HCT116 (cell line): ENCODE measurements around the gene MYO10. TPM values are rescaled to one million over a fixed set of nuclear protein-coding genes. Genes with fewer than 3 reads are reported as not detected.

Source experiments
- ATAC-seq: fragments of 200-7000 bp; cut with Tn5 transposase; 2 replicates; pipeline ENCODE4 v1.9.1; 2020; ENCODE audit warnings: mild to moderate bottlenecking, moderate library complexity
- Bru-seq: library from RNA; stranded (reverse); fragments of 400-500 nt; gene quantifications from one replicate; lab custom pipeline; 2021; lab: Mats Ljungman, UMichigan
- BruChase-seq, 2 experiments: library from RNA; stranded (reverse); fragments of 400-500 nt; gene quantifications; one replicate each; lab custom pipeline; 2021; lab: Mats Ljungman, UMichigan
- BruUV-seq: library from RNA; stranded (reverse); fragments of 400-500 nt; replicated peaks from 2 replicates; lab custom pipeline; 2021; lab: Mats Ljungman, UMichigan
- CTCF ChIA-PET: fragments of 300-600 bp; sonication (Branson Sonifier 250); formaldehyde crosslinking; loops from one replicate; lab custom pipeline; 2021; ENCODE audit warnings: antibody characterized with exemption; lab: Charles Lee
- POLR2A ChIA-PET: fragments of 300-600, 350-600 bp; sonication (Branson Sonifier 250); formaldehyde crosslinking; loops from one replicate; lab custom pipeline; 2021; ENCODE audit warnings: antibody characterized with exemption; lab: Charles Lee
- RAD21 ChIA-PET, 2 experiments: fragments of 300-600 bp; sonication (Branson Sonifier 250); formaldehyde crosslinking; loops; one replicate each; lab custom pipeline; 2023; ENCODE audit warnings: low total read pairs in 2 of 2; ENCODE audit not compliant: uncharacterized antibody in 2 of 2, unreplicated experiment in 2 of 2, low non-redundant PET in 1 of 2; lab: Charles Lee
- DNase-seq: peaks from one replicate; pipeline ENCODE4 v3.0.0-alpha.2; 2010; ENCODE audit warnings: low read depth, low spot score
- H2AFZ ChIP-seq: fragments of 200-600 bp; shearing (Covaris generic), sonication (generic); 2 replicates; pipeline ENCODE4 v1.6.1; 2017; ENCODE audit warnings: low read depth, mixed run types, mixed read lengths, antibody characterized with exemption, low read length; ENCODE audit not compliant: poor library complexity, severe bottlenecking
- H3K27ac ChIP-seq: 2 replicates; pipeline ENCODE4 v1.5.1; 2012; ENCODE audit warnings: low read depth, low read length
- H3K27me3 ChIP-seq: fragments of 200-600 bp; sonication (generic); 2 replicates; pipeline ENCODE4 v1.6.1; 2016; ENCODE audit warnings: mixed run types, low read length, mixed read lengths; ENCODE audit not compliant: insufficient read depth
- H3K36me3 ChIP-seq, 2 experiments: fragments of 200-500 bp in 1 of 2; fragments of 200-600 bp in 1 of 2; sonication (Bioruptor generic) in 1 of 2; sonication (generic) in 1 of 2; 2 replicates each; pipeline versions ENCODE4 v1.5.1 to v1.6.1; 2014 to 2016; ENCODE audit warnings: low read length in 2 of 2, inconsistent platforms in 1 of 2, mixed read lengths in 1 of 2, mixed run types in 1 of 2; ENCODE audit not compliant: insufficient read depth in 2 of 2, control insufficient read depth in 1 of 2
- H3K4me1 ChIP-seq, 2 experiments: fragments of 200-600 bp in 1 of 2; sonication (generic) in 1 of 2; 2 replicates each; pipeline versions ENCODE4 v1.5.1 to v1.6.1; 2012 to 2017; ENCODE audit warnings: low read length in 2 of 2, inconsistent platforms in 1 of 2, mild to moderate bottlenecking in 1 of 2, mixed read lengths in 1 of 2, mixed run types in 1 of 2, moderate library complexity in 1 of 2; ENCODE audit not compliant: insufficient read depth in 2 of 2, control insufficient read depth in 1 of 2
- H3K4me2 ChIP-seq: fragments of 200-600 bp; sonication (generic); 2 replicates; pipeline ENCODE4 v1.6.1; 2017; ENCODE audit warnings: mixed run types, low read length, mixed read lengths
- H3K4me3 ChIP-seq, 2 experiments: fragments of 200-600 bp in 1 of 2; sonication (generic) in 1 of 2; replicated peaks in 1 of 2; 2 replicates each; pipeline ENCODE4 v1.5.1; 2011 to 2016; ENCODE audit warnings: low read length in 2 of 2, control low read depth in 1 of 2, low read depth in 1 of 2, mild to moderate bottlenecking in 1 of 2, mixed read lengths in 1 of 2, mixed run types in 1 of 2
- H3K79me2 ChIP-seq: fragments of 200-600 bp; sonication (generic); 2 replicates; pipeline ENCODE4 v1.6.1; 2017; ENCODE audit warnings: mild to moderate bottlenecking, mixed run types, low read length, moderate library complexity, mixed read lengths; ENCODE audit not compliant: insufficient read depth
- H3K9ac ChIP-seq: fragments of 200-600 bp; sonication (generic); 2 replicates; pipeline ENCODE4 v1.6.1; 2016; ENCODE audit warnings: low read length, mixed read lengths
- H3K9me2 ChIP-seq: fragments of 200-600 bp; sonication (generic), shearing (Covaris generic); 2 replicates; pipeline ENCODE4 v1.6.1; 2017; ENCODE audit warnings: mixed run types, mild to moderate bottlenecking, moderate library complexity; ENCODE audit not compliant: insufficient read depth
- H3K9me3 ChIP-seq, 2 experiments: fragments of 200-500 bp in 1 of 2; fragments of 200-600 bp in 1 of 2; sonication (Bioruptor generic) in 1 of 2; sonication (generic) in 1 of 2; 2 replicates each; pipeline ENCODE4 v1.6.1; 2014 to 2017; ENCODE audit warnings: low read length in 2 of 2, mixed read lengths in 2 of 2, inconsistent platforms in 1 of 2, low read depth in 1 of 2, mild to moderate bottlenecking in 1 of 2, mixed run types in 1 of 2, moderate library complexity in 1 of 2; ENCODE audit not compliant: control insufficient read depth in 1 of 2, insufficient read depth in 1 of 2
- H4K20me1 ChIP-seq: fragments of 200-600 bp; sonication (generic), shearing (Covaris generic); 2 replicates; pipeline ENCODE4 v1.6.1; 2017; ENCODE audit warnings: mixed run types, mild to moderate bottlenecking, moderate library complexity; ENCODE audit not compliant: insufficient read depth
- ATF3 ChIP-seq: IDR thresholded peaks from 2 replicates; pipeline ENCODE4 v1.6.1; 2012
- CBX3 ChIP-seq: IDR thresholded peaks from 2 replicates; pipeline ENCODE4 v1.6.1; 2012; ENCODE audit warnings: low read depth
- CEBPB ChIP-seq: IDR thresholded peaks from 2 replicates; pipeline ENCODE4 v1.6.1; 2012; ENCODE audit warnings: low read depth
- CTCF ChIP-seq, 3 experiments: fragments of 200-600 bp in 1 of 3; sonication (generic) in 1 of 3; IDR thresholded peaks in 2 of 3; conservative IDR thresholded peaks in 1 of 3; 2 replicates each; pipeline ENCODE4 v1.5.1; 2012 to 2017; ENCODE audit warnings: low read depth in 2 of 3, low read length in 2 of 3, antibody characterized with exemption in 1 of 3, borderline replicate concordance in 1 of 3, control low read depth in 1 of 3, mild to moderate bottlenecking in 1 of 3, mixed read lengths in 1 of 3, mixed run types in 1 of 3, moderate library complexity in 1 of 3; ENCODE audit not compliant: insufficient read depth in 1 of 3
- EZH2 ChIP-seq: fragments of 200-600 bp; sonication (generic); IDR thresholded peaks from 2 replicates; pipeline ENCODE4 v1.6.1; 2017; ENCODE audit warnings: antibody characterized with exemption, mixed run types
- JUND ChIP-seq: IDR thresholded peaks from 2 replicates; pipeline ENCODE4 v1.6.1; 2012
- MAX ChIP-seq: IDR thresholded peaks from 2 replicates; pipeline ENCODE4 v1.6.1; 2012
- POLR2AphosphoS5 ChIP-seq: IDR thresholded peaks from 2 replicates; pipeline ENCODE4 v1.6.1; 2011; ENCODE audit warnings: mild to moderate bottlenecking, low read depth, low read length, moderate library complexity
- RAD21 ChIP-seq: IDR thresholded peaks from 2 replicates; pipeline ENCODE4 v1.6.1; 2012; ENCODE audit warnings: low read depth, mild to moderate bottlenecking
- REST ChIP-seq: IDR thresholded peaks from 2 replicates; pipeline ENCODE4 v1.6.1; 2012; ENCODE audit warnings: low read depth
- SP1 ChIP-seq: IDR thresholded peaks from 2 replicates; pipeline ENCODE4 v1.6.1; 2012; ENCODE audit warnings: low read depth
- YY1 ChIP-seq: IDR thresholded peaks from 2 replicates; pipeline ENCODE4 v1.6.1; 2011; ENCODE audit warnings: low read length, low read depth, moderate library complexity, mild to moderate bottlenecking; ENCODE audit not compliant: insufficient replicate concordance; ENCODE audit errors: extremely low read depth
- ZBTB33 ChIP-seq: IDR thresholded peaks from 2 replicates; pipeline ENCODE4 v1.6.1; 2011; ENCODE audit warnings: mild to moderate bottlenecking, low read length, moderate library complexity; ENCODE audit not compliant: insufficient replicate concordance; ENCODE audit errors: extremely low read depth
- ZFX ChIP-seq: fragments of 450-650 bp; IDR thresholded peaks from 2 replicates; pipeline ENCODE4 v1.6.1; 2017
- ZNF274 ChIP-seq: fragments of 200-500 bp; sonication (Bioruptor generic); IDR thresholded peaks from 2 replicates; pipeline ENCODE4 v1.6.1; 2014; ENCODE audit warnings: mild to moderate bottlenecking, low read depth, low read length, inconsistent platforms
- intact Hi-C: fragments of 100-400 bp; cut with micrococcal nuclease; formaldehyde crosslinking; loops from 2 replicates; pipeline ENCODE4 v1.10.0; 2022
- long read RNA-seq: library from polyadenylated mRNA; unstranded; transcript quantifications from one replicate; pipeline ENCODE4 v2.0.0, GENCODE V29; 2021; ENCODE audit not compliant: unreplicated experiment
- polyA plus RNA-seq: library from polyadenylated mRNA; unstranded; fragments of >200 nt; gene quantifications from 2 replicates; pipeline ENCODE4 v1.2.1, GENCODE V29; 2012; ENCODE audit warnings: missing spikeins
- total RNA-seq: library from RNA; stranded (reverse); gene quantifications from one replicate; pipeline ENCODE4 v1.2.1, GENCODE V29; 2021; ENCODE audit not compliant: unreplicated experiment

The MYO10 gene
- total RNA-seq (34.9 TPM), Bru-seq, nascent RNA (percentile 76 among the genes with signal in this experiment), BruChase-seq, experiment 1, labeled RNA remaining after a 6-hour chase (percentile 71 among the genes with signal in this experiment), BruChase-seq, experiment 2, labeled RNA remaining after a 2-hour chase (percentile 64 among the genes with signal in this experiment)
- polyA plus RNA-seq, result 18.3 and 19.3 TPM in 2 replicates
- long read RNA-seq, partial matches to known transcripts, result 41 of 53 reads
- long read RNA-seq, other reads (novel, unspliced or antisense), result 12 of 53 reads

- BruUV-seq, result TSS peak; percentile 64
- intact Hi-C loops, result loop anchor here (5.0 kb wide), 2 partner anchors 64 to 196 kb away; no protein-coding TSS in a partner anchor
- H4K20me1 ChIP-seq, result peaks cover 8% of the 10 kb centered on the region; the same call in 1 of the 2 replicates
- no peak for TF ChIP-seq EZH2
- TF ChIP-seq ZBTB33, result no peak
- TF ChIP-seq ZFX, result no peak
- TF ChIP-seq ZNF274, result no peak
- TF ChIP-seq REST, result no peak
- no peak for TF ChIP-seq CTCF (IDR thresholded peaks at IDR 0.05 in 2 of 3, conservative IDR thresholded peaks at IDR 0.05 in 1 of 3; ENCODE audit: borderline replicate concordance in 1 of 3, insufficient read depth in 1 of 3, low read depth in 2 of 3, low read length in 2 of 3)
- TF ChIP-seq POLR2AphosphoS5, result peak; percentile 80
- no peak for TF ChIP-seq ATF3
- no peak for TF ChIP-seq CEBPB
- TF ChIP-seq SP1, result peak; percentile 33; the same call in 1 of the 2 replicates
- TF ChIP-seq RAD21, result no peak
- TF ChIP-seq JUND, result no peak
- TF ChIP-seq MAX, result peak; percentile 49; the same call in 1 of the 2 replicates
- TF ChIP-seq CBX3, result no peak; the same call in 1 of the 2 replicates
- TF ChIP-seq YY1, result no peak
Observed at GRCh38 chr5:16936150-16936988, at the start of gene MYO10. Gene MYO10, minus strand, starts transcription at chr5:16936288. Its CDS starts 480 bp downstream, at chr5:16935808.

More at GRCh38 chr5:16936150-16936988, at the start of gene MYO10:
- no peaks in the 10 kb centered on the region for H3K9me2 ChIP-seq
- H3K4me2 ChIP-seq, result peak within 1 kb of the TSS; percentile 81
- ChIA-PET POLR2A (interaction anchor here (0.6 to 1.1 kb wide), 8 partner anchors 8 to 273 kb away, joined by 3 to 5 read pairs (median 3); no protein-coding TSS in a partner anchor), RAD21 (interaction anchor here in 1 of 2 experiments (0.5 to 0.7 kb wide), 2 partner anchors 46 to 63 kb away, joined by 3 read pairs; no protein-coding TSS in a partner anchor), CTCF (interaction anchor here (0.6 to 1.1 kb wide), 3 partner anchors 32 to 254 kb away, joined by 3 to 9 read pairs (median 3); no protein-coding TSS in a partner anchor)
- H3K27me3 ChIP-seq, result peaks cover 17% of the 10 kb centered on the region
- ATAC-seq (peak; percentile 82), DNase-seq (no peak)
- H3K36me3 ChIP-seq, result no peaks in the 10 kb centered on the region
- peak within 1 kb of the TSS; percentile 70 for H2AFZ ChIP-seq
- peak within 1 kb of the TSS; percentile 86 for H3K9ac ChIP-seq
- H3K79me2 ChIP-seq, result peaks cover 41% of the 10 kb centered on the region
- peak within 1 kb of the TSS; percentile 81 to 82 for H3K4me3 ChIP-seq
- peak within 1 kb of the TSS; percentile 84 for H3K27ac ChIP-seq
- peaks cover 28 to 32% of the 10 kb centered on the region in 2 experiments for H3K4me1 ChIP-seq
- H3K9me3 ChIP-seq, result no peaks in the 10 kb centered on the region
